ENCODE data around the gene CST4. TPM values are rescaled to one million over a fixed set of nuclear protein-coding genes. Genes with fewer than 3 reads are reported as not detected.

Gene CST4
- total and polyA plus RNA-seq, 2 donors (not counting 1 experiment from before 2014, with no cell fraction given): not detected

DNA sequence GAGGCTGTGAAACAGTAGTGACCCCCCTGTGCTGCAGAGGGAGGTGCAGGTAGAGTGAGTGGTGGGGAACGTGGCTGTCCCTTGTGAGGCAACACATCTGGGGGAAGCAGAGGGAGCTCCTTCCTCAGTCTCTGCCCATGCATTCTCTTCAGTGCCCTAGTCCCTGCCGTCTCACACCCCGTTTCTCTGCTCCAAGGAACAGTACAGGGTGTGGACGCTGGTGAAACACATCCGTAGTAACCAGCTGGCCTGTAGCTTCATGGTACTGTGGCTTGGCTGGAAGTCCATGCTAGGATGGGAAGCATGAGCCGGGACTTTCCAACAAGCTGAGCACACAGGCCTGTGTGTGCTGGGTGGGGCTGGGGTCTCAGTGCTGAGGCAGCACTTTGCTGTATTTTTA lies 25.7 kb downstream of the CST4 start:
- Histone ChIP-seq H3K9me3 (ENCODE audit: control extremely low read depth in 1 of 3, control insufficient read depth in 2 of 3, insufficient read depth in 1 of 3, low read length in 2 of 3) (no peaks in the 10 kb centered on the region), H2AFZ (ENCODE audit: insufficient read depth, low read depth, low read length, poor library complexity, severe bottlenecking) (no peak overlapping the region), H3K4me3 (ENCODE audit: control extremely low read depth in 1 of 5, extremely low read depth in 1 of 5, insufficient read depth in 1 of 5, low read depth in 2 of 5, low read length in 4 of 5) (no peak overlapping the region), H3K27ac (ENCODE audit: low read length in 2 of 2) (no peak overlapping the region), H3K4me2 (replicated peaks; ENCODE audit: low read depth, low read length, poor library complexity, severe bottlenecking) (no peak overlapping the region), H3K79me2 (ENCODE audit: control insufficient read depth, insufficient read depth, low read length) (no peaks in the 10 kb centered on the region), H3K4me1 (ENCODE audit: control insufficient read depth in 2 of 2, insufficient read depth in 2 of 2, low read length in 2 of 2) (no peaks in the 10 kb centered on the region), H3K36me3 (replicated peaks in 1 of 2; ENCODE audit: control extremely low read depth in 1 of 2, control insufficient read depth in 1 of 2, extremely low read depth in 1 of 2, insufficient read depth in 2 of 2, low read length in 1 of 2) (no peaks in the 10 kb centered on the region), H3K27me3 (replicated peaks in 1 of 4; ENCODE audit: control extremely low read depth in 1 of 4, control insufficient read depth in 3 of 4, insufficient read depth in 4 of 4, low read length in 3 of 4) (no peaks in the 10 kb centered on the region), H4K20me1 (ENCODE audit: control insufficient read depth, insufficient read depth, low read length, poor library complexity, severe bottlenecking) (no peaks in the 10 kb centered on the region), H3K9ac (ENCODE audit: low read length) (no peak overlapping the region)
- DNase-seq: no peak
- ATAC-seq (ENCODE audit: low read depth): no peak
- 97% methylated on average over 6 of the region's 6 CpGs for WGBS (ENCODE audit: insufficient coverage)
- intact Hi-C loops (cut with micrococcal nuclease): no loop called here
- Mint-ChIP-seq H3K4me3 (no peak overlapping the region), H3K9me3 (ENCODE audit: insufficient read depth) (no peaks in the 10 kb centered on the region), H3K27ac (no peak overlapping the region), H3K4me1 (no peaks in the 10 kb centered on the region), H3K27me3 (no peaks in the 10 kb centered on the region)
- TF ChIP-seq, protein P1, sequence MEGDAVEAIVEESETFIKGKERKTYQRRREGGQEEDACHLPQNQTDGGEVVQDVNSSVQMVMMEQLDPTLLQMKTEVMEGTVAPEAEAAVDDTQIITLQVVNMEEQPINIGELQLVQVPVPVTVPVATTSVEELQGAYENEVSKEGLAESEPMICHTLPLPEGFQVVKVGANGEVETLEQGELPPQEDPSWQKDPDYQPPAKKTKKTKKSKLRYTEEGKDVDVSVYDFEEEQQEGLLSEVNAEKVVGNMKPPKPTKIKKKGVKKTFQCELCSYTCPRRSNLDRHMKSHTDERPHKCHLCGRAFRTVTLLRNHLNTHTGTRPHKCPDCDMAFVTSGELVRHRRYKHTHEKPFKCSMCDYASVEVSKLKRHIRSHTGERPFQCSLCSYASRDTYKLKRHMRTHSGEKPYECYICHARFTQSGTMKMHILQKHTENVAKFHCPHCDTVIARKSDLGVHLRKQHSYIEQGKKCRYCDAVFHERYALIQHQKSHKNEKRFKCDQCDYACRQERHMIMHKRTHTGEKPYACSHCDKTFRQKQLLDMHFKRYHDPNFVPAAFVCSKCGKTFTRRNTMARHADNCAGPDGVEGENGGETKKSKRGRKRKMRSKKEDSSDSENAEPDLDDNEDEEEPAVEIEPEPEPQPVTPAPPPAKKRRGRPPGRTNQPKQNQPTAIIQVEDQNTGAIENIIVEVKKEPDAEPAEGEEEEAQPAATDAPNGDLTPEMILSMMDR (IDR thresholded peaks at IDR 0.05): no peak
- TF ChIP-seq EZH2 (IDR thresholded peaks at IDR 0.05; ENCODE audit: borderline replicate concordance, insufficient read depth, low read depth, low read length, poor library complexity, severe bottlenecking): no peak
- ChIA-PET POLR2A (no interaction called here), CTCF (interaction anchor here (1.2 kb wide), 1 partner anchor 9 kb away, joined by 3 read pairs; no protein-coding TSS in a partner anchor)

DNA sequence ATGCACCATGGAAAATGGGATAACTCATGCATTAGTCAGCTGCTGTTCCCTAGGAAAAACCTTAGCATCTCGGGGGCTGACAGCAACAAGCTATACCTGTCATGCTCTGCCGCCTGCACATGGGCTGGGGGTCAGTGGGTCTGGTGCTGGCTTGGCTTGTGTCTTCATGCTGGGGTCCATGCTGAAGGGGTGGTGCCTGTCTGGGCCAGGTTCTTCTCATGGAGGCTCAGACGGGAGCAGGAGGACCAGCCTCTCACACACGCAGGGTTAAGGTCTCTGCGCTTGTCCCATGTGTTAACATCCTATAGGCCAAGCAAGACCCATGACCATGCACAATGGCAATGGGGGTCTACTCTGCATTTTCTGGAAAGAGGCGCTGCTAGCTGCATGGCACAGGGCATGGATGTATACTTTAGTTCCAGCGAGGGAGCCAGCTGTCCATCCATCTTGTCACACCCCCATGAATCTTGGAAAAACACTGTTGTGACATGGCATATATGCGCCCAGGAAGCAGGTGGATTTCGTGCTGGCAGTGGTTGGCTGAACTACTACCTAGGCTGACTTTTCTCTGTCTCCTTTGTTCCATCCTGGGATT lies 26.5 kb downstream of the CST4 start:
- no peaks in the 10 kb centered on the region for H3K27me3 Mint-ChIP-seq
- DNase-seq (no peak), ATAC-seq (ENCODE audit: low read depth) (no peak)
- intact Hi-C loops (cut with micrococcal nuclease): no loop called here
- no peaks in the 10 kb centered on the region for H3K9me3 ChIP-seq (ENCODE audit: control extremely low read depth in 1 of 3, control insufficient read depth in 2 of 3, insufficient read depth in 1 of 3, low read length in 2 of 3)
- H3K79me2 ChIP-seq (ENCODE audit: control insufficient read depth, insufficient read depth, low read length): no peaks in the 10 kb centered on the region
- no peaks in the 10 kb centered on the region for H3K36me3 ChIP-seq (replicated peaks in 1 of 2; ENCODE audit: control extremely low read depth in 1 of 2, control insufficient read depth in 1 of 2, extremely low read depth in 1 of 2, insufficient read depth in 2 of 2, low read length in 1 of 2)
- H3K27ac Mint-ChIP-seq: no peak overlapping the region
- no peak overlapping the region for H2AFZ ChIP-seq (ENCODE audit: insufficient read depth, low read depth, low read length, poor library complexity, severe bottlenecking)
- H4K20me1 ChIP-seq (ENCODE audit: control insufficient read depth, insufficient read depth, low read length, poor library complexity, severe bottlenecking): no peaks in the 10 kb centered on the region
- H3K4me3 ChIP-seq (ENCODE audit: control extremely low read depth in 1 of 5, extremely low read depth in 1 of 5, insufficient read depth in 1 of 5, low read depth in 2 of 5, low read length in 4 of 5): no peak overlapping the region
- POLR2A ChIA-PET: no interaction called here
- H3K9ac ChIP-seq (ENCODE audit: low read length): no peak overlapping the region
- H3K27me3 ChIP-seq (replicated peaks in 1 of 4; ENCODE audit: control extremely low read depth in 1 of 4, control insufficient read depth in 3 of 4, insufficient read depth in 4 of 4, low read length in 3 of 4): no peaks in the 10 kb centered on the region
- CTCF ChIA-PET: no interaction called here
- no peaks in the 10 kb centered on the region for H3K4me1 Mint-ChIP-seq
- 95% methylated on average over 7 of the region's 9 CpGs for WGBS (ENCODE audit: insufficient coverage)
- H3K9me3 Mint-ChIP-seq (ENCODE audit: insufficient read depth): no peaks in the 10 kb centered on the region
- TF ChIP-seq EZH2 (IDR thresholded peaks at IDR 0.05; ENCODE audit: borderline replicate concordance, insufficient read depth, low read depth, low read length, poor library complexity, severe bottlenecking): no peak
- TF ChIP-seq, protein P1 (IDR thresholded peaks at IDR 0.05): no peak
- no peak overlapping the region for H3K4me2 ChIP-seq (replicated peaks; ENCODE audit: low read depth, low read length, poor library complexity, severe bottlenecking)
- H3K4me1 ChIP-seq (ENCODE audit: control insufficient read depth in 2 of 2, insufficient read depth in 2 of 2, low read length in 2 of 2): no peaks in the 10 kb centered on the region
- no peak overlapping the region for H3K27ac ChIP-seq (ENCODE audit: low read length in 2 of 2)
- no peak overlapping the region for H3K4me3 Mint-ChIP-seq
